Ishikawa (cell line): Measurements from ENCODE around the gene PAPOLG.

Source experiments
- CEBPB ChIP-seq: IDR thresholded peaks from 2 replicates; pipeline ENCODE4 v1.6.1; 2012
- CREB1 ChIP-seq: IDR thresholded peaks from 2 replicates; pipeline ENCODE4 v1.6.1; 2012; ENCODE audit warnings: low read depth
- EGR1 ChIP-seq: IDR thresholded peaks from 2 replicates; pipeline ENCODE4 v1.6.1; 2012
- EP300 ChIP-seq: IDR thresholded peaks from 2 replicates; pipeline ENCODE4 v1.6.1; 2012; ENCODE audit warnings: borderline replicate concordance
- FOXM1 ChIP-seq: IDR thresholded peaks from 2 replicates; pipeline ENCODE4 v1.6.1; 2012; ENCODE audit warnings: low read depth, borderline replicate concordance
- MAX ChIP-seq: IDR thresholded peaks from 2 replicates; pipeline ENCODE4 v1.6.1; 2012
- NFIC ChIP-seq: IDR thresholded peaks from 2 replicates; pipeline ENCODE4 v1.6.1; 2012
- RAD21 ChIP-seq: IDR thresholded peaks from 2 replicates; pipeline ENCODE4 v1.6.1; 2012; ENCODE audit warnings: low read depth
- REST ChIP-seq: IDR thresholded peaks from 2 replicates; pipeline ENCODE4 v1.6.1; 2012; ENCODE audit warnings: low read depth, mild to moderate bottlenecking
- TAF1 ChIP-seq: IDR thresholded peaks from 2 replicates; pipeline ENCODE4 v1.6.1; 2012; ENCODE audit warnings: low read depth, mild to moderate bottlenecking
- TCF12 ChIP-seq: IDR thresholded peaks from 2 replicates; pipeline ENCODE4 v1.6.1; 2012; ENCODE audit warnings: low read depth
- TEAD4 ChIP-seq: IDR thresholded peaks from 2 replicates; pipeline ENCODE4 v1.6.1; 2012
- USF1 ChIP-seq: IDR thresholded peaks from 2 replicates; pipeline ENCODE4 v1.6.1; 2012
- YY1 ChIP-seq: IDR thresholded peaks from 2 replicates; pipeline ENCODE4 v1.6.1; 2012; ENCODE audit warnings: low read depth
- ZBTB7A ChIP-seq: IDR thresholded peaks from 2 replicates; pipeline ENCODE4 v1.6.1; 2012; ENCODE audit warnings: low read depth

Gene PAPOLG

DNA sequence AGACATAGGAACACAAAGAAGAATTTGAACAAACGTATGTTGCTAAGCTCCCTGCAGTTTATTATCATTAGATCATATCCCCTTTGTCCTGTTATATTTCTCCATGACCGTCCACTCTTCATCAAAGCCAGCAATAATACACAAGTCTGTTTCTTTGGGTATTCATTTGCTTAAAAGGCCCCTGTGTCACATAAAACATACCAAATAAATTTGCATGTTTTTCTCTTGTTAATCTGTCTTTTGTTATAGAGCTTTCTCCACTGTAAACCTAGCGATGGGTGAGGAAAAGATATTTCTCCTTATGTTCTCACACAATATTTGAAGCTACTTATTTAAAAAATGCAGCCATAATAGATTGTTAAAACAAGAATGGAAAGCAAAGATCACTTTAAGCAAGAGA, 82.4 kb downstream of the PAPOLG start:
- no peak for TF ChIP-seq NFIC
- TF ChIP-seq TCF12 = no peak
- no peak for TF ChIP-seq TEAD4
- TF ChIP-seq CEBPB = no peak
- TF ChIP-seq FOXM1 = no peak
- TF ChIP-seq YY1 = no peak
- TF ChIP-seq RAD21 = no peak
- TF ChIP-seq REST = no peak
- no peak for TF ChIP-seq TAF1
- no peak for TF ChIP-seq EGR1
- TF ChIP-seq EP300 = no peak
- no peak for TF ChIP-seq CREB1
- TF ChIP-seq ZBTB7A = no peak
- no peak for TF ChIP-seq MAX
- TF ChIP-seq USF1 = no peak

- TF ChIP-seq TAF1 (no peak), CEBPB (no peak), MAX (no peak), CREB1 (no peak), NFIC (no peak), FOXM1 (no peak), TEAD4 (no peak), TCF12 (no peak), RAD21 (no peak), ZBTB7A (no peak), EGR1 (no peak), EP300 (no peak), REST (no peak), YY1 (no peak), USF1 (no peak)
Observed at GRCh38 chr2:60839126-60839813, 83.2 kb downstream of the PAPOLG start.

DNA sequence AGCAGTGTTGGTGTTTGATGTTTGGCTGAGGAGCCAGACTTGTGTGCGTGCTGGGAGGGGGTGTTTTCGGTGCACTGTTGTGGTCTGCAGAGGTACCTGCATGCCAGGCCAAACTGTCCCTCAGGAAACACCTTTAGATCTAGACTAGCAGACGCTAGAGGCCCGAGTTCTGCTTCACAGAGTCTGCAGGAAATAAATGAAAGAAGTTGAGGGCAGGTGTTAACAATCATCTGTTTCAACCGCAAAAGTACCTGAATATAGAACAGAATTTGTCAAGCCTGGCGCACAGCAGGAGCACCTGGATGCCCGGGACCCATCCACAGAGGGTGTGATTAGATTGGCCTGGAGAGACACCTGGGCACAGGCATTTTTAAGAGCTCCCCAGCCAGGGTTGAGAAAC, 84.8 kb downstream of the PAPOLG start:
- TF ChIP-seq USF1 (no peak), REST (no peak), MAX (no peak), EP300 (no peak), CEBPB (no peak), FOXM1 (no peak), TEAD4 (no peak), TAF1 (no peak), RAD21 (no peak), ZBTB7A (no peak), YY1 (no peak), EGR1 (no peak), TCF12 (no peak), CREB1 (no peak)

DNA sequence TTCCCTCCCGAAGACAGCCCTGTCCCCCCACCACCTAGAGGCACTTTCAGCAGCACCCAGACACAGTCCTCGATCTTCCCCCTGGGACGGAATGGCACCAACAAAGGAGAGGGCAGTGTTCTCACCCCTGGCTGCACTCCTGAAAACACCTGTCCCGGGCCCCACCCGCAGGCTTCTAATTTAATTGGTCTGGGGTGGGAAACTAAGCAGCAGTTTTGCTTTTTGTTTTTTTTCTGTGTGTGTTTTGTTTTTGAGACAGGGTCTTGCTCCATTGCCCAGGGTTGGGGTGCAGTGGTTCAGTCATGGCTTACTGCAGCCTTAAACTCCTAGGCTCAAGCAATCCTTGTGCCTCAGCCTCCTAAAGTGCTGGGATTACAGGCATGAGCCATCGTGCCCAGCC, 86.9 kb downstream of the PAPOLG start:
- TF ChIP-seq TEAD4 (no peak), USF1 (no peak), EGR1 (no peak)
